Stimulated activated CD4-positive, alpha-beta T cell treated with anti-CD3 and anti-CD28 coated beads, Interleukin-12 subunit alpha, Interleukin-12 subunit beta, amount 100 ng/mL, for 48 hours (primary cell): ENCODE measurements around the gene LRRC26.

Source experiments
- DNase-seq, 3 donors: peaks; one replicate each; pipeline ENCODE4 v3.0.0-alpha.2; 2020; ENCODE audit warnings: low read depth in 2 of 3, low spot score in 1 of 3

LRRC26 gene

DNA sequence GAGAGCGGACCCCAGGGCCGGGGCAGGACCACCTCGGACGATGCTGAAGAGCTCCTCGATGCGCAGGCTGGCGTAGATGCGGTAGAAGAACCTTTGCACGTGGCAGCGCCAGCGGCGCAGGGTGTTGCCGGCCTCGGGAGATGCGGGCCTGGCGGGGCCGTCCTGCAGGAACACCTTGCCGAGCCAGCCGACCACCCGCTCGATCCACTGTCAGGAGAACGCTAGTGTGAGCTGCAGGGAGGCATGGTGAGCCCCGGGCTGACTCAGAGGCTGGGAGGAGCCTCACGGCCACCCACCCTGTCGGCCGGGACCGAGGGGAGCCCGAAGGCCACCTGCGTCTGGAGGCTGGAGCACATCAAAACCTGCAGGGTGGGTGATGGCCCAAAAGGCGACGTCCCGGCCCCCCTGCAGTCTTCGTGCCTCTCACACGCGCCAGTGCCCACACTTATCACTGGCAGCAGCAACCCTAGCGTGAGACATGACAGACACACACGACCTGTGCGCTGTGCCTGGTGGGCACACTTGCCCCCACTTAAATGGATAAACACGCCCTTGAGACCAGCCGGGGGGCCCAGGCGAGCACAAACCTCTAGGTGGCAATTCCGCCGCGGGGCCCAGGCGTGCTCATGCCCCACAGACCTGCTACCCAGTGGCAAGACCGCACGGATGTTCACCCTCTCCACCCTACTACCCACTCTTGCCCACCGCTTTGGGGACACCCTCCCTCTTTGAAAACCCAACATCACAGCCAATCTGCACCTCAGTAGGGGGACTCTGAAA, 15.2 kb upstream of the LRRC26 start:
- no peak for DNase-seq

DNA sequence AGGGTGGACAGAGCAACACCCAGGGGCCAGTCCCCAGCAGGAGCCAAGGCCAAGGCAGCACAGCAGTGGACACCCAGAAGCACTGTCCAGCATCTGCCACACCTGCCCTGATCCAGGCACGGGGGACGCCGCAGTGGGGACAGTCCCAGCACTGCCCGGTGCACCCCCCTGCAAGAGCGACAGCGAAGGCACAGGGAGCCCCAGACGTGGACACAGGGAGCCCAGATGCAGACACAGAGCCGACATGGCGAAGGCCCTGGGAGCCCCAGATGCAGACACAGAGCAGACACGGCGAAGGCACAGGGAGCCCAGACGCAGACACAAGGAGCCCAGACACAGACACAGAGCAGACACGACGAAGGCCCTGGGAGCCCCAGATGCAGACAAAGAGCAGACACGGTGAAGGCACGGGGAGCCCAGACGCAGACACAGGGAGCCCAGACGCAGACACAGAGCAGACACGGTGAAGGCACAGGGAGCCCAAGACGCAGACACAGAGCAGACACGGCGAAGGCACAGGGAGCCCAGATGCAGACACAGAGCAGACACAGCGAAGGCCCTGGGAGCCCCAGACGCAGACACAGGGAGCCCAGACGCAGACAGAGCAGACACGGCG, 14.2 kb upstream of the LRRC26 start:
- DNase-seq: no peak

DNA sequence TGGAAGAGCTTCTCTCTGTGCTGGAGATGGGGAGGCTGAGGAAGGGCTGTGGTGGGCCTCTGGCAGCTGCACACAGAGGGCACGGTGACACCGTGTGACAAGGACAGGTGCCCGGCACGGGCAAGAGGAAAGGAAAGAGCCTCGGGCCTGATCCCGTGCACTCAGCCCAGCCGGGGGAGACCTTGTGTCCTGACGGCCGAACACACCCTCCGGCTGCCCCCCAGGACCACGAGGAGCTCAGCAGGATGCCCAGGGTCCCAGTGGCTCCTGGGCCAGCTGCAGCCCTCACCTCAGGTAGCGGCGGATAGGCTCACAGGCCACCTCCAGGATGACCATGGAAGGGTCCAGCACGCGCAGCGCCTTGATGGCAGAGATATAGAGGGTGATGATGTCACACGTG, 13.0 kb upstream of the LRRC26 start:
- DNase-seq: no peak

DNA sequence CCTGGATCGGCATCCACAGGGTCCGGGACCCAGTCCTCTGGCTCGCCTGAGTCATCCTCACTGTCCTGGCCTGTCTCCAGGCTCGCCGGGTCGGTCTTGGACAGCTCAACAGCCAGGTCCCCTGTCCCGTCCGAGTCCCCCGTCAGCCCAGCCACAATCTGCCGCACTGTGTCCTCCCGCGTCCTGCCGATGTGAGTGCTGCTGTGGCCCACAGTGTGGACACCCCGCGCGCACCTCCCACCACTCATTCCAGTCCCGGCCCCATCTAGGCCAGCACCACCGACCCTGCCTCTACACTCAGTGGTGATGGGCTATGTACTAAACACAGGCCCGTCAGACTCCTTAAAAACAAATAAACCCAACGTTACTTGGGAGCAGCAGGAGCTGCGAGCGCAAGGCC, 11.8 kb upstream of the LRRC26 start:
- no peak for DNase-seq

DNA sequence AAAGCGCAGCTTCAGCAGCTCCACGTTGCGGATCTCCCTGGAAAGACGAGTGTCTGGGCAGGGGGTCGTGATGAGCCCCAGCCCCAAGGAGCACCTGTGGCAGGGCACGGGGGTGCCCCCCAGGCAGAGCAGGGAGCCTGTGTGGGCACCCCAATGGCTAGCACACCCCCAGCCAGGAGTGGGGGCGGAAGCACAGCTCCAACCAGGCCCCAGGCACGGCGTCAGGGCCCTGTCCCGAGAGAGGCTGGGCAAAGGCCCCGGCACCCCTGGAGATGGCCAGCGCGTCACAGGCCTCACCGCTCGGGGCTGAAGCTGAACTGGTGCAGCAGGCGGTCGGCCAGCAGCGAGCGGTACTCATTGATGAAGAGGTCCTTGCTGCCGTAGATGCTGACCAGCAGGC, 10.6 kb upstream of the LRRC26 start:
- no peak for DNase-seq

DNA sequence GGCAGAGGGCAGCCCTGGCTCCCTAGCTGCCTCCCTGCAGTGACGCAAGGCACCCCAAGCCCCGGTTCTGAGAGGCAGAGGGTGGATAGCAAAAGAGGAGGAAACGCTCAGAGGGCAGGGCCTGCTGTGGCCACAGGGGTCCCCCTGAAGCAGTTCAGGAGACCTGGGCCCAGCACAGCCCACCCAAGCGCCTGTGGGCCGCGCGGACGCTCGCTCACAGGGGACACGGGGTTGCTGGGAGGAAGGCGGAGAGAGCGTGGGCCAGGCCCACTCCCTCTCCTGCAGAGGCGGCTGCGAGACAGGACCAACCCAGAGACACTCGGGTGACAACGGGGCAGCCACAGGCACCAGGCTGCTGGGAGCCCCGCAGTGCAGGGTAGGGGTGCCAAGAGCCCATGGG, 9.9 kb upstream of the LRRC26 start:
- DNase-seq: no peak

DNA sequence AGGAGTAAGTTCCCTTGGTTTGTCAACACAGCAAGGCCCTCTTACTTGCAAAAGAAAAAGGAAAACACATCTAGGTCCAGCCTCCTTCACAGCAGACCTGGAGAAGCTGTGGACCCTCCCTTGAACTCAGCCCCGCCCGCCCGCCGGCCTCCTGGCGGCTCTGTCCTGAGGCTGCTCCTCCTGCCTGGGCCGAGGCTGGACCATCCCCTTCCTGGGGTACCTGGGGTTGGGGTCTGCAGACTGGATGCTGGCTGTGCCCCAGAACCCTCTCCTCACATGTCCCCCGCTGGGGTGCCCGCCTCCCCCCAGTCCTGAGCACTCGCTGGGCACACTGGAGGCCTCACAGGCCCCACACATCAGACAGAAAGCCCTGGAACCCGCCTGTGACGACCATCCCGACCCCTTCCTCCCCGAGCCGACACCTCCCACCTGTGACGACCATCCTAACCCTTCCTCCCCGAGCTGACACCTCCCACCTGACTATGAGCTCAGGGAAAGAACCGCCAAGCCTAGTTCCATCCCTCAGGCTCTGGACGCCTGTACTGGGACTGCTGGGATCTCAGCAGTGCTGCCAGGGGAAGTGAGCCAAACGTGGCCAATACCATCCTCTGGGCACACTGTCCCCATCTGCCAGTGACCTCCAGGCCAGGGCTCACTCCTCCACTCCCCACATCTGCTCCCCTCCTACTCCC, 9.2 kb upstream of the LRRC26 start:
- no peak for DNase-seq

DNA sequence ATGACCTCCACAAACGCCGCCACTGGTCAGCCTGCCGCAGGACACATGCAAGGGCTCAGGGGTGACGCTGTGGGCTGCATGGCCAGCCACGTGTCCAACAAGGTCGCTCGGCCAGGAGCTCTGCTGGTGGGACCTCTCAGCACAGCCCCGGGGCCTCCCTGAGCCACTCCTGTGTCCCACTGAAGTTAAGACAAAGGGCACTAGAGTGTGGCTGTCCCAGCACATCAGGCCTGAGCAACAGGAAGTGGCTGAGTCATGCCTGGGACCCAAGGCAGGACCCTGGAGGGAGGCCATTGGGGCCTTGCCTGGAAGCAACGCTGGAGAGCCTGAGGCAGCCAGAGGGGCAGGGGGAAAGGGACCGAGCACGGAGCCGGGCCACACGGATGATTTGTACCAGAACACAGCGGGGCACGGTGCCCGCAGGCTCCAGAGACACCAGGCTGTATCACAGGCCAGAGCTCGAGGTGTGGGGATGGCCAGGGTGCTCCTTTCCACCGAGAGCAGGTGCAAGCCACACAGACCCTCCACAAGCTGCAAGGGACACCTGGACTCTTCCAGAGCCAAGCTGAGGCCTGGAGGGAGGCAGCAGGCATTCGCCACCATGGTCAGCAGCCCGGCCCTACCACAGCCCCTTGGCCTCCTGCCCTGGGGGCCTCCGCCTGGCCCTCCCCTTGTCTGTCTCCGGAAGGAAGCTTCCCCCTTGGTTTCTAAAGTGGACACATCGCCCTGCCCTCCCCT, 8.5 kb upstream of the LRRC26 start:
- DNase-seq: no peak

DNA sequence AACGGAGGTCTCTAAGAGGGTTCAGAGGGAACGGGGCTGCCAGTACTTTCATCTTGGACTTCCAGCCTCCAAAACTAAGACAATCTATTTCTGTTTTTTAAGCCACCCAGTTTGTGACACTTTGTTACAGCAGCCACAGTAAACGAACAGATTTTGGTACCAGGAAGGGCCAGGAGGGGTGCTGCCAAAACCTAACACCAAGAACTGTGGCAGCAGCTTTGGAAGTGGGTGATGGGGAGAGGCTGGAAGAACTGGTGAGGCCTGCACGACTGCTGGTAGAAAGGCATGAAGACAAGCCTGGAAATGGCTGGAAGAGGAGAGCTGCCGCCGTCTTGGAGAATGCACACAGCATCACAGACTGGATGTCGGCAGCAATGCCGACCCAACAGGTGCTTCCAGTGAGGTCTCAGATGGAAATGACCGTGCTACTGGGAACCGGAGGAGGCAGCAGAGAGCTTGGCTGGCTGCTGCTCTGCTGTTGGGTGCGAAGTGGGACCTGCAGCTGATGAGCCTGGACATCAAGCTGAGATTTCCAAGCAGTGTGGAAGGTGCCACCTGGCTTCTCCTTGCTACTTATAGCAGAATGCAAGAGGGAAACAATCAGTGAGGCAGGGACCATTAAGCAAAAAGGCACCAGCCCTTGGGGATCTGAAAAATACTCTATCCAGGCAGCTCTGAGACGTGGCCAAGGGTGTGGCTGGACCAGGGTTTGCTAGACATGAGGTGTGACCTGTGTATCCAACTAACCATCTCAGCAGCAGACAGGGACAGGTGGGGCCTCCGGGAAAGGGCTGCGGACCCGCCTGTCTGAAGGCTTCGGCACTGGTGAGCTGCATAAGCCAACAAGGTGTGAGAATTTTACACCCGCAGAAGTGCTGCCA, 6.7 kb upstream of the LRRC26 start:
- no peak for DNase-seq

DNA sequence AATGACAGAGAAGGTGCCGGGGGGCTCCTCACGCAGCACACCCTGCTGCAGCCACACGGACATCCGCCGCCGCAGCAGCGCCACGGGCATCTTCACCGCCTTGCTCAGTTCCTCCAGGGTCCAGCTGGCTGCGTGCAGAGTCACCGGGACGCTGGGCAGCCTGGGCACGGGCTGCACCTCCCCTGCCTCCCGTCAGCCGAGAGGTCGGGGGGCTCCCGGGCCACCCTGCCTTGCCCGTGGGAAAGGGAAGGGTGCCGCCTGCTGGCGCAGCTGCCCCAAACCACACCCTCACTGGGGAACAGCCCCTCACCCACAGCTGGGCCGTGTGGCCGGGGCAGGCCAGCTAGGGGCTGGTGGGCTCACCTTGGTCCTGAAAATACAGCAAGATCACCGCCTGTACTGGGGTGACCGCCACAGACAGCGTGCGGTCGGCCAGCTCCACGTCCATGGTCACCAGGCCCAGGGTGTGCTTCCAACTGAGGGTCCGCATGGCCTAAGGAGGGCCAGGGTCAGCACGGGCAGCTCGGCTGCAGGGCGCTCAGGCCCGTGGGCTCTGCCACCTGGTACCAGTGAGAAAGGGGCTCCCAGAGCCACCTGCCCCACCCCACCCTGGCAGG, 5.6 kb upstream of the LRRC26 start:
- DNase-seq: no peak

DNA sequence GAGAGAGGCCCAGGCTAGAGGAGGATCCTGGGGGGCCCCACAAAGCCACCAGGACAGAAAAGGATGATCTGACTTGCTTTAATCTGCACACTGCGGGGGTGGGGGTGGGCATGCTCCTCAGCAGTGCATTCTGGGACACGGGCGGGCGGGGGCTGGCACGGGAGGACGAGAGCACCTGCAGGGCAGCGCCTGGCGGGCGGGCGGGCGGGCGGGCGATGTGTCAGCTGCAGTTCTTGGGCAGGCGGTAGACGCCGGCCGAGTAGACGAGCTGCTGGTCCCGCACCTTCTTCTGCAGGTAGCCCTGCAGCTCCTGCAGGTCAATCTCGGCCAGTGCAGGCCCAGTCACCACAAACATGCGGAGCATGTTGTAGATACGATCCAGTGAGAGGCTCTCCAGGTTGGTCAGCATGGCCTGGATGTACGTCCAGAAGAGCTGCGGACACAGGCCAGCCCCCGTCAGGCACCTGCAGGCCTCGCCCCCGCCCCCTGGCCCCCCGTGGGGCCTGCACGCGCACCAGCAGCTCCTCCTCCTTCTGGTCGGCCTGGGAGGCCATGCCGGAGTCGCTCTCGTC, 5.0 kb upstream of the LRRC26 start:
- DNase-seq: no peak

DNA sequence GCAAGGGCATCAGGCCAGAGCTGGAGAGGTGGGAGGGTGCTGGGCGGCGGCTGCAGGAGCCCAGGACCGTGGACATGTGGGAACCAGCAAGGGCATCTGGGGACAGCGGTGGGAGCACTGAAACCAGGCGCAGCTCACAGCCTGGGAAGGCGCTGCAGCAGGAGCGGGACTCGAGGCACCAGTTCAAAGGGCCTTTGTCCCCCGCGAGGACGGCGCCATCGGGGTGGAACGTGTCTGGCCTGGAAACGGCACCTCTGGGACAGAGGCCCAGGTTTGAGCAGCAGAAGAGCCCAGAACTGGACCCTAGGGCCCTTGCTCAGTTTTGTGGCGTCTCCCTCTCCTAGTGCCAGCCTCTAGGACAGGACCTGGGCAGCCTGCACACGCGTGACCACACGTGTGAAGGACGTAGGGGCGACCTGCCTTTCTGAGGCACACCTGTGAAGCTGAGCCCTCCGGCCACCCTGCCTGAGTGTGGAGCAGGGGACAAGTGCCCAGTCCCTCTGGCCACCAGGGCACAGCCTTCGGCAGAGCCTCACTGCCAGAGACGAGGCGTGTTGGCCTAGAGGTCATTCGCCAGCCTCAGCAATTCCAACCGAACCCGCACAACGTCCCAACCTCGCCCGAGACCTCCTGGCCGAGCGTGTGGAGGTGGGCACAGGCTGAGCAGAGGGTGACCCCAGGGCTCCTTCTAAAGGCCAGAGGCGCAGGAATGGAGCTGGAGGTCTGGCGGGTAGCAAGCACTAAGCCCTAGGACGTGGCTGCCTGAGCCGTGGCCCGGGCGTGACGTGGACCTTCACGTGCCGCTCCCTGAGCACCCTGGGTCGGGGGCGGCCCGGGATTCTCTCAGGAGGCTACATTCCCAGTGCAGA, 4.2 kb upstream of the LRRC26 start:
- no peak for DNase-seq

DNA sequence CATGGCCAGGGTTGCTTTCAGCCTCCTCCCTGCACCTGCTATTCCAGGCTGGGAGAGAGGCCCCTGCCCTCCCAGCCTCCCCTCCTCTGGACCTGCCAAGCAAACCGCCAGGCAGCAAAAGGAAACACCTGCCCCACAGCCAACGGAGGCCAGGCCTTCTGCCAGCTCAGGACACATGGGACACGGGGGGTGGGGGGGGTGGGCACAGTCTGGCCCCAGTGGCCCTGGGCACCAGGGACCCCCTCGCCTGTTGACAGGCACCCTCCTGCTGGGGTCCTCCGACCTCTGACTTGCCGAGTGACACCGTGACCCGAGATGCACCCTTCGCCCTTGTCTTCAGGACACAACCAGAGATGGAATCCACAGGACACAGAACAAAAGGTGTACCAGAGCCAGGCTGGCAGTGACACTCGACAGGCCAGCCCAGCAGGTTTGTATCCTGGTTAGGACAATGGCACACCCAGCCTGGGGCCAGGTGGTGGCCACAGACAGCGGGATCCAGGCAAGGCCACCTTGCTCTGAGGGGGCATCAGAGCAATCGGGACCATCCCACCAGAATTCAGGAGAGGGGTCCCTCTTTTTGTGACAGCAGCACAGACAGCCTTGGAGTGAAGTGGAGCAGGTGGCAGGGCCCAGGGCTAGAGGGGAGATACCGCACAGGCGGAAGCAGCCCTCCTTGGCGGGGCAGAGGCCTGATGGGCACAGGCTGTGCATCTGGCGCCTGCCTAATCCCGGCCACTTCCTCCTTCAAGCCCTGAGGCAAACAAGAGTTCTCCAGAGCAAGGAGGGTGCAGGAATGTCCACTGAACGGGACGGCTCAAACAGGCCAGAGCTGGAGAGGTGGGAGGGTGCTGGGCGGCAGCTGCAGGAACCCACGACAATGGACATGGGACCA, 3.3 kb upstream of the LRRC26 start:
- no peak for DNase-seq

DNA sequence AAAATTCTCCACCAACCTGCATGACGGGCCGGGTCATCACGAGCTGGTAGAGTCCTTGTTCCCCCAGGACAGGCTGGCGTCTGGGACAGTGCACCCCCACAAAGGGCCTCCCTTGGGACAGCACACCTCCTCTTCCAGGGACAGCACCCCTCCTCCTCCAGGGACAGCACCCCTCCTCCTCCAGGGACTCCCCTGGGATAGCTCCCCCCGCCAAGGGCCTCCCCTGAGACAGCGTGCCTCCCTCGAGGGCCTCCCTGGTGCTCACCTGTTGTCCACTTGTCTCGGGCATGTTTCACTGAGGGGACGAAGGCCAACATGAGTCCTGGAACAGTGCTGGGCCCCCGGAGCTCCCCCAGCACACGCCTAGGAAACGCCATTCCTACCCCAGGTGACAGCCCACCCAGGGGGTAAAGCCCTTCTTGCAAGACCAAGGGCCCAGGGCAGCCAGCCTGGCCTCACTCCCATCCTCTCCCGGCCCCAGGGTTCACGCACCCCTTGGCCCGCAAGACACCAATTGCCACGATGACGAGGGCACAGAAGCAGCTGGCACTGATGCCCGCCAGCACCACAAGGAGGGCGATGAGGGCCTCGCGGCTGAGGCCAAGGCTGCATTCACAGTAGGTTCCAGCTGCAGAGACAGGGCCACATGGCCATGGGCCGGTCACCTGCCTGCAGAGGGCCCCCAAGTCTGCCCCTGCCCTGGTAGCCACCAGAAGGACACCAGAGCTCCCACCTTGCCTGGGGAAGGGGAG, 1.5 kb upstream of the LRRC26 start:
- DNase-seq: no peak

DNA sequence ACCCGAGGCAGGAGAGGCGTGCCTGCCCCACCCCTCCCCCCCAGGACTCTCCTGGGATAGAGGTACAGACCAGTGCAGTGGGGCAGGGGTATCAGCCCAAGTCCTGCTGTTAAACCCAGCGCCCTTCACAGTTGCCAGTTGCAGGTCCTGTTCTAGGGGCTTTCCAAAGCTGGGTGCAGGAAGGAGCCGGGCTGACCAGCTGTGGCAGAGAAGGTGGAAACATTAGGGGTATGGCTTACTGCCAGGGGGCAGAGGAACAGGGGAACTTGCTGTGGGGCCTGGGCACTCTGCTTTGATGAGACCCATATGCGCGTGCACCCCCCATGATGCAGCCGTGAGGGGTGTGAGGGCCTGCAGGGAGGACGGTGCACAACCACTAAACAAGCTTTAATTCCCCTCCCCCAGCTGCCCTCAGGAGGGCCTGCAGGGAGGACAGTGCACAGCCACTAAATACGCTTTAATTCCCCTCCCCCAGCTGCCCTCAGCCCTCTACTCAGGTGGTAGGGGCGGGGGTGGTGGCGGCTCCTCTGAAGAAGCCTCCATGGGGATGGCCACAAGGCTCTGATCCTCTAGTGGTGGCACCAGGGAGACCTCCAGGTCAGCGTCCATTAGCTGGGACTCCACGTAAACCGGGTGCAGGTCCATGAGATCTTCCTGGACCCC, 766 bp upstream of the LRRC26 start:
- no peak for DNase-seq

DNA sequence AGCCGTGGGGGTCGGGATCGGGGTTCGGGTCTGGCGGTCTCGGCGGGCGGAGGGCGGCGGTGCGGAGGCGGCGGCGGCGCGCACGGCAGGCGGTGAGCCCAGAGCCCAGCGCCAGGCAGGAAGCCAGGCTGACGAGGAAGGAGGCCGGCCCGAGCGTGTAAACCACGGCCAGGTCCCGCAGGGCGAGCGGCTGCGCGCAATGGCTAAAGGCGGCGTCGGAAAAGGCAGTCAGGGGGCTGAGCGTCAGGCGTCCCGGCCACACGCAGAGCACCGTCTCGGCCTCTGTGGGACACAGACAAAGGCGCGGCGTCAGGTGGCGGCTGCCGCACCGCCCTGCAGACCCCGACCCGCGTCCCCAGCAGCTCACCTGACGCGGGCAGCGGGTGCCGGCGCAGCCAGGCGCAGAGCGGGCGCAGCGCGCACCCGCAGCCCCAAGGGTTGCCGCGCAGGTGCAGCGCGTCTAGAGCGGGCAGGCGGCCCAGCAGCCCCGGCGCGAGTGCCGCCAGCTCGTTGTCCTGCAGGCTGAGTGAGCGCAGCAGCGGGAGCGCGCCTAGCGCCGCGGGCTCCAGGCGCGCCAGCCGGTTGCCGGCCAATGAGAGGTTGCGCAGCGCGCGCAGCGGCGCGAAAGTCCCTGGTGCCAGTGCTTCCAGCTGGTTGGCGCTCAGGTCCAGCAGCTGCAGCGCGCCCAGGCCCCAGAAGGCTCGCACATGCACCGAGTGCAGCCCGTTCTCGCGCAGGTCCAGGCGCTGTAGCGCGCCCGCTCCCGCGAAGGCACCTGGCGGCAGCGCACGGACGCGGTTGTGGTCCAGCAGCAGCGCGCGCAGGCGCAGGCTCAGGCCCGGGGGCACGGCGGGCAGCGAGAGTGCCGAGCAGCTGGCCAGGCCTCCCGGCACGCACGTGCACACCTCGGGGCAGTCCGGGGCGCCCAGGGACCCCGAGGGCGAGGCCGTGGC, 671 bp downstream of the LRRC26 start:
- no peak for DNase-seq
